Astrocyte of the spinal cord (primary cell): ENCODE data around the gene MGARP.

Experiments used
- DNase-seq: peaks from one replicate; pipeline ENCODE4 v3.0.0; 2011; ENCODE audit warnings: low read depth, low spot score
- H3K4me3 ChIP-seq: 2 replicates; pipeline ENCODE4 v1.5.1; 2011; ENCODE audit warnings: low read depth, mild to moderate bottlenecking, low read length, moderate library complexity
- in situ Hi-C: cut with HindIII; loops from 2 replicates; pipeline ENCODE4 v1.10.0; 2017; ENCODE audit warnings: low sequenced_read_pairs
- TF ChIP-seq, protein P1 (sequence below): IDR thresholded peaks from 2 replicates; pipeline ENCODE4 v1.5.1; 2012; ENCODE audit warnings: low read depth, mild to moderate bottlenecking, low read length, inconsistent platforms

MGARP gene

DNA sequence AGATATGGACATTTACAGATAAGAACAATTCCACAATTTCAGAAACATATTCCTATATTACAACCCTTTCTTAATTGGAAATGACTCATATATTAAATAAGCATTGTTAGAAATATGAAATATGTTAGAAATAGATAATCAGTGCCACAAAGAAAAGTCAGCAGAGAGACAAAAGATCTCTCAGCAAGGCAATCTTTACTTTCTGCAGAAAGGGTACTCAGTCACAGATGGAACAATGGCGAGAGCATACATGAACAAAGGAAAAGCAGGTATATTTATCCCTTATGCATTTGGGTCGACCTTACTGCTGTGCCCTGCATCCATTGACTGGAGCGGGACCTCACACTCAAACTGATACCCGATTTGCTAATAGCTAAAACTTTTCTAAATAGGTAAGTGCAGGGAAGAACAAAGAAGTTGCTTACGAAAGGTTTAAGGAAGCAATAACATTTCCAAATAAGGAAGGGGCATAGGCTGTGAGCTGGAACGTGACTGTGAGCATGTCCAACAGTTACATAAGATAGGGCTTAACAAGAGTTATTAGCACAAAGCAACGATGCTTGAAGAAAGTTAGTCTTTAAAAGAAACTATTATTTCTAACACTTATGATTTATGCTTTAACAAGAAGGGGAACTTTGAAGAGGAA, 40.8 kb downstream of the MGARP start:
- H3K4me3 ChIP-seq, result no peak overlapping the region
- in situ Hi-C loops, result no loop called here
- TF ChIP-seq, protein P1, sequence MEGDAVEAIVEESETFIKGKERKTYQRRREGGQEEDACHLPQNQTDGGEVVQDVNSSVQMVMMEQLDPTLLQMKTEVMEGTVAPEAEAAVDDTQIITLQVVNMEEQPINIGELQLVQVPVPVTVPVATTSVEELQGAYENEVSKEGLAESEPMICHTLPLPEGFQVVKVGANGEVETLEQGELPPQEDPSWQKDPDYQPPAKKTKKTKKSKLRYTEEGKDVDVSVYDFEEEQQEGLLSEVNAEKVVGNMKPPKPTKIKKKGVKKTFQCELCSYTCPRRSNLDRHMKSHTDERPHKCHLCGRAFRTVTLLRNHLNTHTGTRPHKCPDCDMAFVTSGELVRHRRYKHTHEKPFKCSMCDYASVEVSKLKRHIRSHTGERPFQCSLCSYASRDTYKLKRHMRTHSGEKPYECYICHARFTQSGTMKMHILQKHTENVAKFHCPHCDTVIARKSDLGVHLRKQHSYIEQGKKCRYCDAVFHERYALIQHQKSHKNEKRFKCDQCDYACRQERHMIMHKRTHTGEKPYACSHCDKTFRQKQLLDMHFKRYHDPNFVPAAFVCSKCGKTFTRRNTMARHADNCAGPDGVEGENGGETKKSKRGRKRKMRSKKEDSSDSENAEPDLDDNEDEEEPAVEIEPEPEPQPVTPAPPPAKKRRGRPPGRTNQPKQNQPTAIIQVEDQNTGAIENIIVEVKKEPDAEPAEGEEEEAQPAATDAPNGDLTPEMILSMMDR, result no peak
- DNase-seq, result no peak

DNA sequence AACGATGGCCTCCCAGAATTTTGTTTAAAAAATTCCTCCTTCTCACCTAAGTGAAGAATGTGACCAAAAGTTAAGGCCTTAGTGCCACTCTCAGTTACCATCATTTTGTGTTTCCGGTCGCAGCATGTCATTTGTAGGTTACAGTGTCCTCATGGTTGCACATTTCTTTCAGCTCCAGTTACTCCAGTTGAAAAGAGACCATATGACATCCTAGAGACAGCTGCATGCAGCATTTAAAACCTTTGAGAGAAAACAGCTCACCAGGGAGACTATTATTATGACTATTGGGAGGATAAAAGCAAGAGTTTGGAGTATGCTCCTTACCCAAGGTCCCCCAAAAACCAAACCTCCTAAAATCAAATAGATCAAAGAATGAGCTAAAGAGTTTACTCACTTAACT, 45.8 kb downstream of the MGARP start:
- in situ Hi-C loops, result no loop called here
- no peak for DNase-seq
- TF ChIP-seq, protein P1, result no peak
- no peak overlapping the region for H3K4me3 ChIP-seq

DNA sequence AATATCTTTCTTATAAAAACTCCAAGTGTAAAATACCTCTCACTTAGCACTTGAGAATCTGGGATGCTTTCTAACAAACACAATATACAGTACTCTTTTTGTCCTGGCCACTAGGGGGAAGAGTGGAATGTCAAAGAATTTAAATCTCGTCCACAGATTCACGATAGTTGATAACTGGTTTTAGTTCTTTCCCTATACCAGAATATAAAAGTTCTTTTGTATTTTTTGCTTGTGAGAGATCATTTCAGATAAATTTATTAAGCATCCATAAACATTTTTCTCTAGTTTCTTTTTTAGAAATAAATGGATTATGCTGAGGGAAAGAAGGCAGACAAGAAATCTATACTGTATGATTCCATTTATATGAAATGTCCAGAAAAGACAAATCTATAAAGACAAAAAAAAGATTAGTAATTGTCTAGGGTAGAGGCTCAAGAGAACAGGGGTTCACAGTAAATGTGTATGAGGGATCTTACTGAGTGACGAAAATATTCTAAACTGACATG, 50.4 kb downstream of the MGARP start:
- no peak overlapping the region for H3K4me3 ChIP-seq
- DNase-seq, result peak; percentile 72
- TF ChIP-seq, protein P1, result peak; percentile 66

DNA sequence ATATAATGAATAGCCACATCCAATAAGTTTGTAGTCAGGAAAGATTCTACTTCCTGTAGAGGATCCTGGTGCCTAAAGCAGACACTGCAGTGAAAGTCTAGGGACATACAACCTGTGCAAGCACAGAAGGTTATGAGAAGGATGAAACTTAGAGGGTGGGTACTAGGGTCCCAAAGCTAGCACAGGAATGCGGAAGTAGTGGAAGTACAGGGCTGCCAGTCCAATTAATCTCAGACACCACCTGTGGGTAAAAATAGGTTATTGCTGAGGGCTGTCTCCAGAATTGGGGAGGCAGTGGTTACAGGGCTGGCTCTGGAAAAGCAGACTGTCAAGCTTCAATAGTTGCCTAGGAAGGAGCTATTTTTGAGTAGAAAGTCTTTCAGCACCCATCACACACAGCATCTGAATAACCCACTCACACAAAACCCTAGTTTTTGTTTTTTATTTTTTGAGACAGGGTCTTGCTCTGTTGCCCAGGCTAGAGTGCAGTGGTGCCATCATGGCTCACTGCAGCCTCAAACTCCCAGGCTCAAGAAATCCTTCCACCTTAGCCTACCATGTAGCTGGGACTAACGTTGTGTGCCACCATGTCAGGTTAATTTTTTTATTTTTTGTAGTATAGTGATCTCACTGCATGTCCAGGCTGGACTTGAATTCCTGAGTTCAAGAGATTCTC, 52.2 kb downstream of the MGARP start:
- no peak for DNase-seq
- in situ Hi-C loops, result no loop called here

More for the DNA sequence above, 50.4 kb downstream of the MGARP start:
- in situ Hi-C loops, result no loop called here

DNA sequence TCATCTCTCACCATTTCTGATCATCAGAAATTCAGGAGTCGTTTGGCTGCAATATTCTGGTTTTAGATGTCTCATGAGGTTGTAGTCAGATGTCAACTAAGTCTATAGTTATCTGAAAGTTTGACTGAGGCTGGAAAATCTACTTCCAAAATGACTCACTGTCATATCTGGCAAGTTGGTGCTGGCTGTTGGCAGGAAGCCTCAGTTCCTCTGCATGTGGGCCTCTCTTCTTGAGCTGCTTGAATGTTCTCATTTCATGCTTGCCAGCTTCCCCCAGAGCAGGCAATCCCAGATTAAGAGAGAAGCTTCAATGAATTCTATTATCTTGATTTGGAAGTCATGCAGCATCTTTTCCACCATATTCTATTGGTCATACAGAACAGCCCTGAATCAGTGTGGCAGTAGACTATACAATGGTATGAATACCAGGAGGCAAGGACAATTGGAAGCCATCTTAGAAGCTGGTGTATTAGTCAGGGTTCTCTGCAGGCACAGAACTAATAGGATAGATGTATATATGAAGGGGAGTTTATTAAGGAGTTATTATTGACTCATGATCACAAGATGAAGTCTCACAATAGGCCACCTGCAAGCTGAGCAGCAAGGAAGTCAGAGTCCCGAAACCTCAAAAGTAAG, 56.2 kb downstream of the MGARP start:
- DNase-seq, result peak; percentile 75
- in situ Hi-C loops, result no loop called here
- no peak overlapping the region for H3K4me3 ChIP-seq
- TF ChIP-seq, protein P1, result no peak

More for the DNA sequence above, 52.2 kb downstream of the MGARP start:
- TF ChIP-seq, protein P1, result no peak
- no peak overlapping the region for H3K4me3 ChIP-seq

DNA sequence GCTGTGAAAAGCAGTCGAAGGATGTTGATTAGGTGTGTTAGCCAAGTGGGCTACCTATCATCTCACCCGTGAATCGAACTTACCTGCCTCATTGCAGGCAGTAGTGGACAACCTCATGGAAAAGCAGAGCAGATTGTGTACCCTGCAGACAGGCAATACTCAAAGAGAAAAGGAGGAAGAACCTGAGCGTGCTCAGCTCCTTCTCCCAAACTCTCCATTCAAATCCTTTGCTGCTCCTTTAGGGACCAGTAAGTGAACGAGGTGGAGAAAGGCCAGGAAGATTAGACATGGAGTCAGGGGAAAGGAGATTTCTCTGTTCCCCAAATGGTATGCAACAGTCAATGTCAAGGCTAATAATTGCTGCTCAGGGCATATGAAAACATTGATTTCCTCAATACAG, 57.8 kb downstream of the MGARP start:
- DNase-seq, result no peak
- no peak overlapping the region for H3K4me3 ChIP-seq
- in situ Hi-C loops, result no loop called here
- TF ChIP-seq, protein P1, result no peak
